GM13977 (cell line): ENCODE results near the gene TRAF2.
"Not testable (repeated sequence)": the region's sequence is repeated elsewhere in the genome, so short reads cannot be mapped to it uniquely, and the experiment has no call there.

Experiments
- DNase-seq: peaks from one replicate; pipeline ENCODE4 v3.0.0; 2012; ENCODE audit warnings: low spot score
- in situ Hi-C: fragments of 300-500 bp; cut with MboI; formaldehyde crosslinking; loops from one replicate; pipeline ENCODE4 v1.12.0; 2022; ENCODE audit warnings: low sequenced_read_pairs, low pct_unique_long_range_greater_than_20kb, mixed read lengths, inconsistent platforms; ENCODE audit not compliant: unreplicated experiment
- TF ChIP-seq, protein P1 (sequence below): IDR thresholded peaks from 2 replicates; pipeline ENCODE4 v1.5.1; 2012; ENCODE audit warnings: mild to moderate bottlenecking, control low read depth; ENCODE audit not compliant: insufficient read depth; ENCODE audit errors: extremely low read depth, missing control alignments

TRAF2 gene

DNA sequence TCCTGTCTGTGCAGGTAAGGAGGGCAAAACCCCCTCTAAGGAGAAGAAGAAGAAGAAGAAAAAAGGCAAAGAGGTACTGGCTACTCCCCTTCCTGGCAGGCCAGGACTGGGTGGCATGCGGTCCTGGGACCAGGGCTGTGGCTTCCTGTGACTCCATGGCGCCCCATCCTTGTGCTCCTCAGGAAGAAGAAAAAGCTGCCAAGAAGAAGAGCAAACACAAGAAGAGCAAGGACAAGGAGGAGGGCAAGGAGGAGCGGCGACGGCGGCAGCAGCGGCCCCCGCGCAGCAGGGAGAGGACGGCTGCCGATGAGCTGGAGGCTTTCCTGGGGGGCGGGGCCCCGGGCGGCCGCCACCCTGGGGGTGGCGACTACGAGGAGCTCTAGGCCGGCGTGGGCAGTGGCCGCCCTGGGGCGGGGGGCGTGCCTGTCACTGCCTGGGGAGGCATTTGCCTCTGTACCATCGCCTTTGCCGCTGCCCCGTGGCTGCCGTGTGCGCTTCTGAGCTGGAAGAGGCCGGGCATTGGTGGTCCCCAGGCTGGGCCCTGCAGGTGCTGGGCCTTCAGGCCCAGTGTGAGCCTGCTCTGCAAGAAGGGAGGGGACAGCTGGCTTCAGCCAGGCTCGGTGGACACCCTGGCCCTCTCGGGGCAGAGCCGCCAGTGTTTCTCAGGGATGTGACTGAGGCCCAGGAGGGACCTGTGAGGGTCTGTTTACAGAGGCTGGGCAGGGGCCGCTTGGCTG lies 46.0 kb upstream of the TRAF2 start:
- TF ChIP-seq, protein P1, sequence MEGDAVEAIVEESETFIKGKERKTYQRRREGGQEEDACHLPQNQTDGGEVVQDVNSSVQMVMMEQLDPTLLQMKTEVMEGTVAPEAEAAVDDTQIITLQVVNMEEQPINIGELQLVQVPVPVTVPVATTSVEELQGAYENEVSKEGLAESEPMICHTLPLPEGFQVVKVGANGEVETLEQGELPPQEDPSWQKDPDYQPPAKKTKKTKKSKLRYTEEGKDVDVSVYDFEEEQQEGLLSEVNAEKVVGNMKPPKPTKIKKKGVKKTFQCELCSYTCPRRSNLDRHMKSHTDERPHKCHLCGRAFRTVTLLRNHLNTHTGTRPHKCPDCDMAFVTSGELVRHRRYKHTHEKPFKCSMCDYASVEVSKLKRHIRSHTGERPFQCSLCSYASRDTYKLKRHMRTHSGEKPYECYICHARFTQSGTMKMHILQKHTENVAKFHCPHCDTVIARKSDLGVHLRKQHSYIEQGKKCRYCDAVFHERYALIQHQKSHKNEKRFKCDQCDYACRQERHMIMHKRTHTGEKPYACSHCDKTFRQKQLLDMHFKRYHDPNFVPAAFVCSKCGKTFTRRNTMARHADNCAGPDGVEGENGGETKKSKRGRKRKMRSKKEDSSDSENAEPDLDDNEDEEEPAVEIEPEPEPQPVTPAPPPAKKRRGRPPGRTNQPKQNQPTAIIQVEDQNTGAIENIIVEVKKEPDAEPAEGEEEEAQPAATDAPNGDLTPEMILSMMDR, result no peak
- DNase-seq, result no peak
- in situ Hi-C loops, result no loop called here

DNA sequence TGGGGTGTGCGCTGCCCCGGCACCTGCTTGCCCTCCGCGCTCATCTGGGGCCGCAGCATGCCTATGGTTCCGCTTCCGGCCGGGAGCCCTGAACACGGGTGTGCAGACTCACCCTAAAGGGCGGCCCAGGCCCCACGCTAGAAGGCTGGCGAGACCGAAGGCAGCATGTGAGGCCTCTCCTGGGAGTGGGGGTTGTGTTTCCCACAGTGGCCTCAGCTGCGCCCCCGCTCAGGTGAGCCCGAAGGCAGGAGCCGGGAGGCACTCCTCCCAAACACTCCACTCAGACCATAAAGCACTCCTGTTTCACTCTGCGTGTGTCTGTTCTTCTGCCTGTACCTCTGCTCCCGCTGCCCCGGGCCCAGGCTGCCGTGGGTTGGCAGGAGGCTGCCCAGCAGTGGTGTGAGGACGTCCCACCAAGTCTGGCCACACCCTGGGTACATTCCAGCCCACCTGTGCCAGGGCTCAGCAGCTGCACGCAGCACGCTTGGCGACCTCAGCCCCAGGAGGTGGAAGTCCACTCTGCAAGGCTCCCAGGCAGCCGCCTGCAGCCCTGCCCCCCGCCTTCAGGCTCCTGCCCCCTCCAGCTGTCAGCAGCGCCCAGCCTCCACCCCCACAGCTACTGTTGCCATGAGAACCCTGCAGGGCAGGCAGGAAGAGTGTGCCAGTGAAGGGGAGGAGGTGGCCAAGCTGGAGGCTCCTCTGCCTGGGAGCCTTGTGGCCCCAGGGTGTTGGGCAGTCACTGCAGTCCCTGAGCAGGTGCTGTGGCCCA lies 45.3 kb upstream of the TRAF2 start:
- no peak for DNase-seq
- in situ Hi-C loops, result no loop called here
- TF ChIP-seq, protein P1, result no peak

DNA sequence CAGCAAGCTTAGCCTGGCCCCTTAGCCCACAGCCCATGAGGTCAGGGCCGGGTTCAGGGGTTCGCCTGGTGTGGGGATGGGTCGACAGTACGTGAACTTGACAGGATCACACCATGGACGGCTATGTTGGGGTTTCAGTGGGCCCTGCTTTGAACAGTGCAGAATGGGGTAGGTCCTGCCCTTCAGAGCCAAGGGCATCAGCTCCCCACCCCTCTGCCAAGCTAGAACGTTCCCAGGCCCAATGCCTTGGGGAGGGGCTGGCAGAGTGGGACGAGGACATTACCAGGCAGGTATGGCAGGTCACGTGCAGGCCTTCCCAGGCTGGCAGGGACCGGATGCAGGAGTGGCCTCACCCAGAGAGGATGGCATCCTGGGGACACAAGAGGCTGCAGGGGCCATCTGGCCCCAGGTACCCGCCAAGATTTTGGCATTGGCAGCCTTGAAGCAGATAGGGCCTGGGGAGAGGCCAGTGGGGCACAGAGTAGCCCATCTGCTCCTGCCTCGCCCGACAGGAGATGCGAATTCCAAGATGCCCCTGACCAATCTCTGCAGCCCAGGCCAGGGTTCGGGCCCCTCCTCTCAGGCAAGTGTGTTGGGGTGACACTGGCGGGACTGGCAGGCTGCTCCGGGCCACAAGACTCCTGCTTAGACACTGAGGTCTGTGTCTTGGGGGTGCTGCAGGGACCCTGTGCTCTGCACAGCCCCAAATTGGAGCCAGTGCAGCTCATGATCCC lies 44.5 kb upstream of the TRAF2 start:
- DNase-seq, in situ Hi-C loops: not testable (repeated sequence)

DNA sequence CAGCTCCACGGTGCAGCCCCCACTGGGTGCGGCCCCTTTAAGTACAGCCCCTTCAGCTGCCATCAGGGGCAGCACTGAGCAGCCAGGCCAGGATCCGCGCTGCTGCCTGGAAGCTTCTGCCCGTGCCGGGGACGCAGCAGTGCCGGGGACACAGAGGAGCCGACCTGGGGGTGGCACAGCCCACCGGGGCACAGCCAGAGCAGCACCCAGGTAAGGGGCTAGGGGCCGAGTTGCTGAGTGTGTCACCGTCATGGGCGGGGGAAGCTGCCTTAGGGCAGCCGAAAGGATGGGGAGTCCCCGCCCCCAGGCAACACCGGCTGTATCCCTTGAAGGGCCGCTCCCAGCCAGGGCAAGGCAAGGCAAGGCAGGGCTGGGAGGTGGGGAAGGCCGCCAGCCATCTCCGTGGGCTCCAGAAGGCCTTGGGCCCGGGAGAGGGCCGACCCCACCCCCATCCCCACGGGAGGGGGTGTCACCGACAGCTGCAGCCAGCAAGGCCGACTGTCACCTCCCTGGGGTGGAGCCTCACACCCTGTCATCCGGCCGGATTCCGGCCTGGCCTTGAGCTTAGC lies 43.9 kb upstream of the TRAF2 start, which contains the start of gene AJM1:
Gene AJM1, plus strand, starts transcription at position 99 of the 569 bp plus-strand sequence. CDS start 1,937 bp downstream, outside the sequence.
- in situ Hi-C loops, result not testable (repeated sequence)
- TF ChIP-seq, protein P1, result peak; percentile 92
- DNase-seq, result peak; percentile 89

DNA sequence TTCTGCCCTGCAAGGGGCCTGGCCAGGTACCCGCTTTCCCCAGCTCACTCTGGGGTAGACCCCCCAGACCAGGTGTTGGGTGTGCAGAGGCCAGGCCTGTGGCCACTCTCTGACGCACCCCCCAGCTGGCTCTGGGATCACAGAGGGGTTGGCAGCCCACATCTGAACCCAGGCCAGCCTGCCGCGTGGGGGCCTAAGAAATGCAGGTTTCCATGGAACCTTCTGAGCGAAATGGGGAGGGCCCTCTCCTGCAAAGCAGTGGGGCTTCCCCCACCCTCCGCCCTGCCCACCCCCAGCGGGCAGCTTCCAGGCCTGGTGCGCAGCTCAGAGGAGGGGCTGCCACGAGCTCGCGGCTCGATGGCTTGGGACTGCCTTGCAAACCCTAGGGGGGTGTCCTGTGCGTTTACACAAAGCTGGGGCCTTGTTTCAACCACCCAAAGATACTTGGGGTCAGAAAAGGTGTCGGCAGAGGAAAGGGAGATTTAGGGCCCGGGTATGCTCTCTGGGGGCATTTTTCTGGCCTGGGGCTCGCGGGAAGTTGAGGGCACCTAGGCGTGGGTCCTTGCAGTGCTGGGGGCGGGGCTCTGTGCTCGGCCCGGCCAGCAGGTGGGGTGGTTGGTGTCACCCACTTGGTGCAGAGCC lies 43.0 kb upstream of the TRAF2 start:
- in situ Hi-C loops, DNase-seq: not testable (repeated sequence)

DNA sequence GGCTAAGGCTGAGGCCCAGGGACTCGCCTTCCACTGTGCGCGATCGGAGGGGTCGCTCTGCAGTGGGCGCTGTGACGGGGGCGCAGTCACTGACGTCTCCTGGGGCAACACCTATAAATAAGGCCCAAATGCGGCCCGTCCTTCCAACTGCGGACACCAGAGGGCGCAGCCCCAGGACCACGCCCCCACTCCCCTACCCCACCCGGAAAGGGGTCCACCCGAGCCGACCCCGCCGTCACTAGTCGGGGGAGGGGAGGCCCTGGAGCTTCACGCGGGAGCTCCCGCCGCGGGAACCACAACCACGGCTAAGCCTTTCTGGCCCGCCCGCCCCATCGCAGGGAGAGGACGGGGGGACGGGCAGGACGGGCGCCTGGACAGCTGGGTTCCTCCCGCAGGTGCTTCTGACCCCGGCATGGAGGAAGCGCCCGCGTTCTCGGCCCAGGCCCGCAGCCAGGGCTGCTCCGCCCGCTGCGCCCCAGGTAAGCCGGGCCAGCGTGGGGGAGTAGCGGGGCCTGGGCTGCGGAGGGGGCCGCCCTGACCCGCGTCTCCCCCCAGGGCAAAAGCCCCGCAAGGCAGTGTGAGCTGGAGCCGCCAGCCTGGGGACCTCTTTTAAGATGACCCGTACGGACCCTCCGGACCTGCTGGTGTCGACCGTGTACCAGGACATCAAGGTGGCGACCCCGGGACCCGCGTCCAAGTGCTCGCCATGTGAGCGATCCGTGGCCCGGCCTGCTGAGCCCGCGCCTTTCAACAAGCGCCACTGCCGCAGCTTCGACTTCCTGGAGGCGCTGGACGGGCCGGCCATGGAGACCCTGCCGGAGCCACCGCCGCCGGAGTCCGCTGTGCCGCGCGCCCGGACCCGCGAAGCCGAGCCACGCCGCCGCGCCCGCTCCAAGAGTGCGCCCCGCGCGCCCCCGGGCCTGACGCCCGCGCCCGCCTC lies 42.2 kb upstream of the TRAF2 start:
- DNase-seq, in situ Hi-C loops: not testable (repeated sequence)
- TF ChIP-seq, protein P1, result peak; percentile 55
